PC-3 (cell line): ENCODE data around the gene MYO3B.

Experiments
- EZH2 ChIP-seq: fragments of 300-600 bp; sonication (generic); IDR thresholded peaks from one replicate; pipeline ENCODE4 v1.6.1; 2017; ENCODE audit warnings: antibody characterized with exemption, mild to moderate bottlenecking, low read length; ENCODE audit not compliant: unreplicated experiment
- TF ChIP-seq, protein P1 (sequence below): fragments of 300-600 bp; sonication (generic); conservative IDR thresholded peaks from 2 replicates; pipeline ENCODE4 v1.5.1; 2017; ENCODE audit warnings: antibody characterized with exemption, low read depth, mild to moderate bottlenecking, low read length

DNA sequence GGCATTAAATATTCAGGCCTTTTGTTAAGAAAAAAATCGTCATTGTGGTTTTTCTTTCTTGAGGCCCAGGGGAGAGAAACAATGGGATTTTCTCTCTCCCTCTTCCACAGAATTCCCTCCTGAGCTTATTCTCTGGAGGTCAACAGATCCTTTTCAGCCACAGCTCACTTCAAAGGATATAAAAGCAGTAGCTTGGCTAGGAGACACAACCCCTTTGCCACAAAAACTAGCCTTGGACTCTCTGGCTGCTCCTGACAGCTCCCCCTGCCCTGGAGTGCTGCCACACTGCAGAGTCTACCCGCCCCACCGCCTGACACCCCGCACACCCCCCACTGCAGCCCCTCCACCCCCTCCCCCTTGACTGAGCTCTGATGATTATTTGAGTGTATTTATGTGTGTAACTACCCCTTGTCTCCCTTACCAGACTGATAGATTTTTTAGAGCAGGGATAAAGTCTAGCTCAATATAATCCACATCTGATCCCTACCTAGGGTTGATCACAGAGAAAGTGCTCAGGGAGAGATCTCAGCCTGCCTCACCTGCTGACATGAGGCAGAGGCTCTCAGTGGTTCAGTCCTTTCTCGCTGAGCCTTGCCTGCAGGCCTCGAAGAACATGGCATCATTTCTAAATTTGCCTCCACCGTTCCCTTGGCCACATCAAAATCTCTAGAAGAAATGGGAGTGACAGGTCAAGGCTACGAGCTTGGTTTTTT, 405.0 kb downstream of the MYO3B start:
- TF ChIP-seq EZH2, result no peak
- TF ChIP-seq, protein P1, sequence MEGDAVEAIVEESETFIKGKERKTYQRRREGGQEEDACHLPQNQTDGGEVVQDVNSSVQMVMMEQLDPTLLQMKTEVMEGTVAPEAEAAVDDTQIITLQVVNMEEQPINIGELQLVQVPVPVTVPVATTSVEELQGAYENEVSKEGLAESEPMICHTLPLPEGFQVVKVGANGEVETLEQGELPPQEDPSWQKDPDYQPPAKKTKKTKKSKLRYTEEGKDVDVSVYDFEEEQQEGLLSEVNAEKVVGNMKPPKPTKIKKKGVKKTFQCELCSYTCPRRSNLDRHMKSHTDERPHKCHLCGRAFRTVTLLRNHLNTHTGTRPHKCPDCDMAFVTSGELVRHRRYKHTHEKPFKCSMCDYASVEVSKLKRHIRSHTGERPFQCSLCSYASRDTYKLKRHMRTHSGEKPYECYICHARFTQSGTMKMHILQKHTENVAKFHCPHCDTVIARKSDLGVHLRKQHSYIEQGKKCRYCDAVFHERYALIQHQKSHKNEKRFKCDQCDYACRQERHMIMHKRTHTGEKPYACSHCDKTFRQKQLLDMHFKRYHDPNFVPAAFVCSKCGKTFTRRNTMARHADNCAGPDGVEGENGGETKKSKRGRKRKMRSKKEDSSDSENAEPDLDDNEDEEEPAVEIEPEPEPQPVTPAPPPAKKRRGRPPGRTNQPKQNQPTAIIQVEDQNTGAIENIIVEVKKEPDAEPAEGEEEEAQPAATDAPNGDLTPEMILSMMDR, result no peak
